GM06990 (cell line): Measurements from ENCODE around the gene KDM4D.

Source experiments
- DNase-seq: peaks from one replicate; pipeline ENCODE4 v3.0.0-alpha.2; 2011; ENCODE audit not compliant: insufficient read length; ENCODE audit errors: extremely low read depth
- H3K27me3 ChIP-seq: replicated peaks from 2 replicates; pipeline ENCODE4 v1.6.0; 2011; ENCODE audit warnings: low read length; ENCODE audit not compliant: control insufficient read depth, insufficient read depth
- H3K36me3 ChIP-seq: 2 replicates; pipeline ENCODE4 v1.5.1; 2011; ENCODE audit warnings: low read length; ENCODE audit not compliant: control insufficient read depth, insufficient read depth
- H3K4me3 ChIP-seq: replicated peaks from 2 replicates; pipeline ENCODE4 v1.5.1; 2011; ENCODE audit warnings: low read depth, mild to moderate bottlenecking, control low read depth, low read length
- CTCF ChIP-seq: IDR thresholded peaks from 2 replicates; pipeline ENCODE4 v1.5.1; 2011; ENCODE audit warnings: low read length, control low read depth, mild to moderate bottlenecking, inconsistent platforms; ENCODE audit not compliant: insufficient read depth, poor library complexity, severe bottlenecking

KDM4D gene

GRCh38 chr11:95042906-95043305, 69.4 kb downstream of the KDM4D start:
- H3K4me3 ChIP-seq = no peak overlapping the region
- no peaks in the 10 kb centered on the region; the same call in none of the 2 replicates for H3K27me3 ChIP-seq
- DNase-seq = no peak
- no peak for TF ChIP-seq CTCF
- H3K36me3 ChIP-seq = no peaks in the 10 kb centered on the region

GRCh38 chr11:95044010-95044409, 70.5 kb downstream of the KDM4D start:
- no peak for DNase-seq
- H3K27me3 ChIP-seq = no peaks in the 10 kb centered on the region; the same call in none of the 2 replicates
- H3K4me3 ChIP-seq = no peak overlapping the region
- no peaks in the 10 kb centered on the region for H3K36me3 ChIP-seq
- no peak for TF ChIP-seq CTCF

- no peak for TF ChIP-seq CTCF
- H3K4me3 ChIP-seq = no peak overlapping the region
- DNase-seq = no peak
- no peaks in the 10 kb centered on the region for H3K36me3 ChIP-seq
- H3K27me3 ChIP-seq = no peaks in the 10 kb centered on the region; the same call in 1 of the 2 replicates
Measured at GRCh38 chr11:95045812-95046211, 72.3 kb downstream of the KDM4D start.
